Measurements from ENCODE around the gene OSBPL9. TPM values are rescaled to one million over a fixed set of nuclear protein-coding genes. Genes with fewer than 3 reads are reported as not detected.

Gene OSBPL9
- total RNA-seq, 4 donors from 2014 or later = 47.6 to 88.4 (median 56.8) TPM

- DNase-seq (ENCODE audit: low spot score) = no peak
- ATAC-seq (ENCODE audit: low FRiP score) = no peak
- TF ChIP-seq, protein P1, sequence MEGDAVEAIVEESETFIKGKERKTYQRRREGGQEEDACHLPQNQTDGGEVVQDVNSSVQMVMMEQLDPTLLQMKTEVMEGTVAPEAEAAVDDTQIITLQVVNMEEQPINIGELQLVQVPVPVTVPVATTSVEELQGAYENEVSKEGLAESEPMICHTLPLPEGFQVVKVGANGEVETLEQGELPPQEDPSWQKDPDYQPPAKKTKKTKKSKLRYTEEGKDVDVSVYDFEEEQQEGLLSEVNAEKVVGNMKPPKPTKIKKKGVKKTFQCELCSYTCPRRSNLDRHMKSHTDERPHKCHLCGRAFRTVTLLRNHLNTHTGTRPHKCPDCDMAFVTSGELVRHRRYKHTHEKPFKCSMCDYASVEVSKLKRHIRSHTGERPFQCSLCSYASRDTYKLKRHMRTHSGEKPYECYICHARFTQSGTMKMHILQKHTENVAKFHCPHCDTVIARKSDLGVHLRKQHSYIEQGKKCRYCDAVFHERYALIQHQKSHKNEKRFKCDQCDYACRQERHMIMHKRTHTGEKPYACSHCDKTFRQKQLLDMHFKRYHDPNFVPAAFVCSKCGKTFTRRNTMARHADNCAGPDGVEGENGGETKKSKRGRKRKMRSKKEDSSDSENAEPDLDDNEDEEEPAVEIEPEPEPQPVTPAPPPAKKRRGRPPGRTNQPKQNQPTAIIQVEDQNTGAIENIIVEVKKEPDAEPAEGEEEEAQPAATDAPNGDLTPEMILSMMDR (IDR thresholded peaks at IDR 0.05) = no peak
These were observed 137.1 kb downstream of the OSBPL9 start for GRCh38 chr1:51753969-51754368.

DNA sequence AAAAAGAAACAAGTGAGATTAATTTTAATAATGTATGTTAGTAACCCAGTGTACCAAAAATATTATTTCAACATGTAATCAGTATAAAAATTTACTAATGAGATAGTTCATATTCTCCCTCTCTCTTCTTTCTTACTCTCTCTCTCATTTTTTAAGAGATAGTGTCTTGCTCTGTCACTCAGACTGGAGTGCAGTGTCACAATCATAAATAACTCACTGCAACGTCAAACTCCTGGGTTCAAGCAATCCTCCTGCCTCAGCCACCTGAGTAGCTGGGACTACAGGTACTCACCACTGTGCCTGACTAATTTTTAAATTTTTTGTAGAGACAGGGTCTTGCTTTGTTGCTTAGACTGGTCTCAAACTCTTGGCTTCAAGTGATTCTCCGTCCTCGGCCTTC lies 137.8 kb downstream of the OSBPL9 start:
- TF ChIP-seq, protein P1 (IDR thresholded peaks at IDR 0.05) = no peak
- ATAC-seq (ENCODE audit: low FRiP score) = no peak
- DNase-seq (ENCODE audit: low spot score) = no peak

GRCh38 chr1:51755437-51755836 lies 138.5 kb downstream of the OSBPL9 start:
- no peak for ATAC-seq (ENCODE audit: low FRiP score)
- TF ChIP-seq, protein P1 (IDR thresholded peaks at IDR 0.05) = no peak
- DNase-seq (ENCODE audit: low spot score) = no peak

DNA sequence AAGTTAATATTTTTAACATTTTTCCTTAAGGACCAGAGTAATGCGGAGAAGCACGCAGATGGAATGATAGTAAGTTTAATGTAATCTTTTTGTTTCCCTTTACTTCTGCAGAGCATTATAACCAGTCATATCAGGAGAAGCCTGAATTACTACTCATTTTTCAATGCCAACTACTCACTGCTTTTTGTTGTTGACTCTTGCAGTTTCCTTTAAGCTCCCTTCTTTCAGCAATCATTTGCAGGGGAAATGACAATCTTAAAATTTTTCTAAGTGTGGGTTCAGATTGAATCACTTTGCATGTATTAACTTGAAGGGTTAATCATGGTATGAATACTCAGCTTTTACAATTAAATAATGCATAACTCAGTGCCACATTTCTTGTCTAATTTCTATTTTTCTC lies 139.4 kb downstream of the OSBPL9 start:
- TF ChIP-seq, protein P1 (IDR thresholded peaks at IDR 0.05) = no peak
- ATAC-seq (ENCODE audit: low FRiP score) = no peak

GRCh38 chr1:51758310-51758709 lies 141.4 kb downstream of the OSBPL9 start:
- ATAC-seq (ENCODE audit: low FRiP score) = no peak

More for the DNA sequence above, 139.4 kb downstream of the OSBPL9 start:
- DNase-seq (ENCODE audit: low spot score) = no peak

DNA sequence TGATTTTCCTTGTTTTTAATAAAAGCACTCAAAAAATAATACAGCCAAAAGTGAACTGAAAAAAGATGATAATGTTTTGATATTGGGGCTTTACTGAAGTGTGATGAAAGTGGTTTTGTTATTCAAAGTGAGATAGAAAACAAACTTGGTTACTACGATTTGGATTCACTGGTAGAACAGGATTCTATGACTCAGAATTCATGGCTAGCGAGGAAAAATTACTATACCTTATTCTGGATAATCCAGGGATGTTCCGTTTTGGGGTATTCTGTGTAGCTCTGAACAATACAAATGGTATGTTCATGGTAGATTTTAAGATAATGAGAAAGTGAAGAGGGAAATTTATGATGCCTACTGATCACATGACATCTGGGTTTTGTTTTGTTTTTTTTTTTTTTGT lies 144.0 kb downstream of the OSBPL9 start:
- TF ChIP-seq, protein P1 (IDR thresholded peaks at IDR 0.05) = no peak
- ATAC-seq (ENCODE audit: low FRiP score) (no peak), DNase-seq (ENCODE audit: low spot score) (no peak)

More at GRCh38 chr1:51758310-51758709, 141.4 kb downstream of the OSBPL9 start:
- TF ChIP-seq, protein P1 (IDR thresholded peaks at IDR 0.05) = no peak
- DNase-seq (ENCODE audit: low spot score) = no peak

- DNase-seq (ENCODE audit: low spot score) (no peak), ATAC-seq (ENCODE audit: low FRiP score) (no peak)
- TF ChIP-seq, protein P1 (IDR thresholded peaks at IDR 0.05) = no peak
These were observed 144.5 kb downstream of the OSBPL9 start for GRCh38 chr1:51761351-51761750.
